ENCODE results near the gene RBM17. TPM values are rescaled to one million over a fixed set of nuclear protein-coding genes. Genes with fewer than 3 reads are reported as not detected.

RBM17 gene
- total RNA-seq, 1 experiment from 2014 or later: 124 TPM

- no peak overlapping the region for H3K14ac ChIP-seq (ENCODE audit: insufficient read depth, low read length)
- no peak overlapping the region for H3K9ac ChIP-seq (ENCODE audit: extremely low read depth, insufficient read length, low read length)
- no peak overlapping the region for H3K56ac ChIP-seq (ENCODE audit: insufficient read length, low read depth, low read length)
- H3K9me3 ChIP-seq (ENCODE audit: control insufficient read depth, low read depth, low read length): no peaks in the 10 kb centered on the region
- Mint-ChIP-seq H3K27ac (no peak overlapping the region), H3K9me3 (peaks cover 0 to 3% of the 10 kb centered on the region in 2 experiments; a peak in 3 of 5 replicates), H3K27me3 (ENCODE audit: low read depth) (no peaks in the 10 kb centered on the region), H3K36me3 (ENCODE audit: insufficient read depth in 1 of 3, low read depth in 3 of 3) (no peaks in the 10 kb centered on the region; a peak in 1 of 7 replicates), H3K4me1 (peaks cover 4 to 6% of the 10 kb centered on the region in 2 experiments), H3K4me3 (no peak overlapping the region)
- no peak overlapping the region for H2BK20ac ChIP-seq (ENCODE audit: low read depth, low read length, poor library complexity, severe bottlenecking)
- H3K27me3 ChIP-seq (ENCODE audit: insufficient read depth, low read length): no peaks in the 10 kb centered on the region; the same call in none of the 2 replicates
- no peaks in the 10 kb centered on the region for H3K23me2 ChIP-seq (ENCODE audit: insufficient read length, low read depth, low read length, poor library complexity, severe bottlenecking)
- no peak overlapping the region for H4K5ac ChIP-seq (ENCODE audit: insufficient read length, low read depth, low read length)
- H3K79me1 ChIP-seq (ENCODE audit: insufficient read depth, low read depth, low read length, poor library complexity, severe bottlenecking): no peaks in the 10 kb centered on the region
- no peak overlapping the region for H4K91ac ChIP-seq (ENCODE audit: insufficient read length, low read depth, low read length)
- H2BK15ac ChIP-seq (ENCODE audit: low read depth, low read length): no peak overlapping the region
- WGBS (ENCODE audit: extremely low coverage, insufficient read length, low lambda C conversion rate): no CpG with 5 or more reads among the region's 3 CpGs
- no peak overlapping the region for H3T11ph ChIP-seq (ENCODE audit: low read length)
- no peak overlapping the region for H3K23ac ChIP-seq (ENCODE audit: insufficient read length, low read depth, low read length)
- TF ChIP-seq CTCF (conservative IDR thresholded peaks at IDR 0.05): no peak
- no peak overlapping the region for H4K8ac ChIP-seq (replicated peaks; ENCODE audit: insufficient read length, low read depth, low read length)
- H2BK120ac ChIP-seq (ENCODE audit: low read depth, low read length, poor library complexity, severe bottlenecking): no peak overlapping the region
- H2AFZ ChIP-seq (ENCODE audit: low read length): no peak overlapping the region
- H2BK12ac ChIP-seq (ENCODE audit: insufficient read length, low read depth, low read length): no peak overlapping the region
- no peaks in the 10 kb centered on the region for H3K79me2 ChIP-seq (ENCODE audit: insufficient read depth, low read length)
- no peak overlapping the region for H2AK5ac ChIP-seq (ENCODE audit: insufficient read length, low read length)
- DNase-seq: no peak
- H3K4ac ChIP-seq (ENCODE audit: low read depth, low read length): no peak overlapping the region
- no peak overlapping the region for H3K18ac ChIP-seq (ENCODE audit: insufficient read length, low read depth, low read length)
- H3K4me2 ChIP-seq (ENCODE audit: insufficient read depth, insufficient read length, low read length): no peak overlapping the region
- no peaks in the 10 kb centered on the region for H3K4me1 ChIP-seq (ENCODE audit: insufficient read depth, low read length)
- H3K27ac ChIP-seq (ENCODE audit: insufficient read length, low read depth, low read length): no peak overlapping the region
- no peak overlapping the region for H2BK5ac ChIP-seq (ENCODE audit: insufficient read length, low read length)
- H4K20me1 ChIP-seq (ENCODE audit: control insufficient read depth, insufficient read depth, insufficient read length): no peaks in the 10 kb centered on the region
Observed at GRCh38 chr10:6065406-6065805, 23.4 kb upstream of the RBM17 start.
